Ishikawa (cell line): ENCODE data around the gene PLCB1.

Source experiments
- CEBPB ChIP-seq: IDR thresholded peaks from 2 replicates; pipeline ENCODE4 v1.6.1; 2012
- CREB1 ChIP-seq: IDR thresholded peaks from 2 replicates; pipeline ENCODE4 v1.6.1; 2012; ENCODE audit warnings: low read depth
- EP300 ChIP-seq: IDR thresholded peaks from 2 replicates; pipeline ENCODE4 v1.6.1; 2012; ENCODE audit warnings: borderline replicate concordance
- NFIC ChIP-seq: IDR thresholded peaks from 2 replicates; pipeline ENCODE4 v1.6.1; 2012
- RAD21 ChIP-seq: IDR thresholded peaks from 2 replicates; pipeline ENCODE4 v1.6.1; 2012; ENCODE audit warnings: low read depth
- TAF1 ChIP-seq: IDR thresholded peaks from 2 replicates; pipeline ENCODE4 v1.6.1; 2012; ENCODE audit warnings: low read depth, mild to moderate bottlenecking
- TCF12 ChIP-seq: IDR thresholded peaks from 2 replicates; pipeline ENCODE4 v1.6.1; 2012; ENCODE audit warnings: low read depth
- TEAD4 ChIP-seq: IDR thresholded peaks from 2 replicates; pipeline ENCODE4 v1.6.1; 2012
- YY1 ChIP-seq: IDR thresholded peaks from 2 replicates; pipeline ENCODE4 v1.6.1; 2012; ENCODE audit warnings: low read depth
- ZBTB7A ChIP-seq: IDR thresholded peaks from 2 replicates; pipeline ENCODE4 v1.6.1; 2012; ENCODE audit warnings: low read depth
- TF ChIP-seq, protein P1 (sequence below): IDR thresholded peaks from 2 replicates; pipeline ENCODE4 v1.6.1; 2012; ENCODE audit warnings: low read depth, mild to moderate bottlenecking
- TF ChIP-seq, protein P2 (sequence below): IDR thresholded peaks from 2 replicates; pipeline ENCODE4 v1.6.1; 2012

- TF ChIP-seq YY1 (no peak), NFIC (no peak), TCF12 (no peak), TAF1 (no peak), CEBPB (no peak), ZBTB7A (no peak), RAD21 (no peak), CREB1 (no peak), EP300 (no peak), TEAD4 (no peak)
- TF ChIP-seq, protein P1, sequence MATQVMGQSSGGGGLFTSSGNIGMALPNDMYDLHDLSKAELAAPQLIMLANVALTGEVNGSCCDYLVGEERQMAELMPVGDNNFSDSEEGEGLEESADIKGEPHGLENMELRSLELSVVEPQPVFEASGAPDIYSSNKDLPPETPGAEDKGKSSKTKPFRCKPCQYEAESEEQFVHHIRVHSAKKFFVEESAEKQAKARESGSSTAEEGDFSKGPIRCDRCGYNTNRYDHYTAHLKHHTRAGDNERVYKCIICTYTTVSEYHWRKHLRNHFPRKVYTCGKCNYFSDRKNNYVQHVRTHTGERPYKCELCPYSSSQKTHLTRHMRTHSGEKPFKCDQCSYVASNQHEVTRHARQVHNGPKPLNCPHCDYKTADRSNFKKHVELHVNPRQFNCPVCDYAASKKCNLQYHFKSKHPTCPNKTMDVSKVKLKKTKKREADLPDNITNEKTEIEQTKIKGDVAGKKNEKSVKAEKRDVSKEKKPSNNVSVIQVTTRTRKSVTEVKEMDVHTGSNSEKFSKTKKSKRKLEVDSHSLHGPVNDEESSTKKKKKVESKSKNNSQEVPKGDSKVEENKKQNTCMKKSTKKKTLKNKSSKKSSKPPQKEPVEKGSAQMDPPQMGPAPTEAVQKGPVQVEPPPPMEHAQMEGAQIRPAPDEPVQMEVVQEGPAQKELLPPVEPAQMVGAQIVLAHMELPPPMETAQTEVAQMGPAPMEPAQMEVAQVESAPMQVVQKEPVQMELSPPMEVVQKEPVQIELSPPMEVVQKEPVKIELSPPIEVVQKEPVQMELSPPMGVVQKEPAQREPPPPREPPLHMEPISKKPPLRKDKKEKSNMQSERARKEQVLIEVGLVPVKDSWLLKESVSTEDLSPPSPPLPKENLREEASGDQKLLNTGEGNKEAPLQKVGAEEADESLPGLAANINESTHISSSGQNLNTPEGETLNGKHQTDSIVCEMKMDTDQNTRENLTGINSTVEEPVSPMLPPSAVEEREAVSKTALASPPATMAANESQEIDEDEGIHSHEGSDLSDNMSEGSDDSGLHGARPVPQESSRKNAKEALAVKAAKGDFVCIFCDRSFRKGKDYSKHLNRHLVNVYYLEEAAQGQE = no peak
- TF ChIP-seq, protein P2, sequence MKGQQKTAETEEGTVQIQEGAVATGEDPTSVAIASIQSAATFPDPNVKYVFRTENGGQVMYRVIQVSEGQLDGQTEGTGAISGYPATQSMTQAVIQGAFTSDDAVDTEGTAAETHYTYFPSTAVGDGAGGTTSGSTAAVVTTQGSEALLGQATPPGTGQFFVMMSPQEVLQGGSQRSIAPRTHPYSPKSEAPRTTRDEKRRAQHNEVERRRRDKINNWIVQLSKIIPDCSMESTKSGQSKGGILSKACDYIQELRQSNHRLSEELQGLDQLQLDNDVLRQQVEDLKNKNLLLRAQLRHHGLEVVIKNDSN = no peak
Measured at GRCh38 chr20:8854571-8854970, 722.5 kb downstream of the PLCB1 start.
